Immature natural killer cell (primary cell): ENCODE data around the gene WDR70. TPM values are rescaled to one million over a fixed set of nuclear protein-coding genes. Genes with fewer than 3 reads are reported as not detected.

Source experiments
- DNase-seq, 3 donors: peaks; one replicate each; pipeline ENCODE4 v3.0.0; 2022; ENCODE audit warnings: mixed read lengths in 1 of 3
- H3K27ac Mint-ChIP-seq, 6 donors: one replicate each; pipeline ENCODE4 v1.8.0; 2020; ENCODE audit warnings: mixed read lengths in 6 of 6, mild to moderate bottlenecking in 5 of 6, inconsistent platforms in 4 of 6, moderate library complexity in 3 of 6
- H3K27me3 Mint-ChIP-seq, 3 donors: one replicate each; pipeline ENCODE4 v1.8.0; 2020 to 2021; ENCODE audit warnings: low read depth in 3 of 3, mild to moderate bottlenecking in 3 of 3, mixed read lengths in 3 of 3, moderate library complexity in 3 of 3, inconsistent platforms in 1 of 3
- H3K36me3 Mint-ChIP-seq, 3 donors: one replicate each; pipeline ENCODE4 v1.8.0; 2020; ENCODE audit warnings: mixed read lengths in 3 of 3, inconsistent platforms in 2 of 3, mild to moderate bottlenecking in 2 of 3
- H3K4me1 Mint-ChIP-seq, 2 donors: one replicate each; pipeline ENCODE4 v1.8.0; 2020; ENCODE audit warnings: inconsistent platforms in 2 of 2, mild to moderate bottlenecking in 2 of 2, mixed read lengths in 2 of 2, moderate library complexity in 1 of 2
- H3K4me3 Mint-ChIP-seq, 5 donors: one replicate each; pipeline ENCODE4 v1.8.0; 2020; ENCODE audit warnings: mild to moderate bottlenecking in 5 of 5, mixed read lengths in 5 of 5, inconsistent platforms in 3 of 5, moderate library complexity in 3 of 5
- H3K9me3 Mint-ChIP-seq, 6 donors: one replicate each; pipeline ENCODE4 v1.8.0; 2020; ENCODE audit warnings: mild to moderate bottlenecking in 6 of 6, mixed read lengths in 6 of 6, inconsistent platforms in 4 of 6, moderate library complexity in 3 of 6
- polyA plus RNA-seq, 3 donors: library from polyadenylated mRNA; unstranded; fragments of 300-500 nt; fragmentation: Illumina TruSeq; gene quantifications; one replicate each; pipeline ENCODE4 v1.2.3, GENCODE V29; 2021

The WDR70 gene
- polyA plus RNA-seq, 3 donors from 2014 or later: 18.4 to 20.0 (median 18.6) TPM

GRCh38 chr5:37801521-37801920, 422.4 kb downstream of the WDR70 start:
- Mint-ChIP-seq H3K27ac (no peak overlapping the region), H3K36me3 (no peaks in the 10 kb centered on the region), H3K9me3 (peaks cover 0 to 14% (median 0%) of the 10 kb centered on the region in 6 donors), H3K27me3 (peaks cover 1 to 7% (median 5%) of the 10 kb centered on the region in 3 donors), H3K4me3 (no peak overlapping the region), H3K4me1 (no peaks in the 10 kb centered on the region)
- DNase-seq: no peak

Other genes starting within 250 kb of the WDR70 start
- gene CPLANE1, start 129.9 kb upstream of the WDR70 start, polyA plus RNA-seq: 1 to 10 TPM; 1.1 to 4.2 (median 2.0) TPM
- gene NUP155, start 8.2 kb upstream of the WDR70 start, polyA plus RNA-seq: 10 to 100 TPM in 2 of 3 donors, 1 to 10 TPM in 1; 5.8 to 33.4 (median 13.8) TPM